Urinary bladder (tissue), 4 donors: Measurements from ENCODE around the gene ITFG1. TPM values are rescaled to one million over a fixed set of nuclear protein-coding genes. Genes with fewer than 3 reads are reported as not detected.
"Not testable (repeated sequence)": the region's sequence is repeated elsewhere in the genome, so short reads cannot be mapped to it uniquely, and the experiment has no call there.

Experiments used
- DNase-seq: peaks from one replicate; pipeline ENCODE4 v3.0.0-alpha.2; 2015; ENCODE audit errors: extremely low spot score
- H3K27ac ChIP-seq: one replicate; pipeline ENCODE4 v1.5.1; 2013; ENCODE audit warnings: low read depth, mild to moderate bottlenecking, moderate library complexity
- H3K36me3 ChIP-seq: one replicate; pipeline ENCODE4 v1.6.1; 2013; ENCODE audit warnings: mild to moderate bottlenecking, moderate library complexity; ENCODE audit not compliant: insufficient read depth
- H3K4me1 ChIP-seq: one replicate; pipeline ENCODE4 v1.6.1; 2013; ENCODE audit warnings: mild to moderate bottlenecking, moderate library complexity; ENCODE audit not compliant: insufficient read depth
- H3K4me3 ChIP-seq: one replicate; pipeline ENCODE4 v1.5.1; 2013; ENCODE audit warnings: low read depth, low read length
- WGBS: extraction: QIAGEN DNeasy Blood & Tissue Kit; methylation state at CpG from one replicate; pipeline ENCODE4 v1.1.7; 2013; 5-methylcytosine and 5-hydroxymethylcytosine counted together
- polyA plus RNA-seq: library from polyadenylated mRNA; stranded (reverse); fragments of 200-250 nt; gene quantifications from one replicate; pipeline ENCODE4 v1.2.3, GENCODE V29; 2013
- total RNA-seq: library from RNA; depleted of rRNA; stranded (reverse); fragments of >200 nt; gene quantifications from one replicate; pipeline ENCODE4 v1.2.3, GENCODE V29; 2014
- donor health status: healthy with polysubstance abuse.
- donor health status: healthy.

Gene ITFG1
- total and polyA plus RNA-seq, 2 donors: 44.9 to 125 TPM

- H3K4me3 ChIP-seq, H3K27ac ChIP-seq, DNase-seq, H3K36me3 ChIP-seq, H3K4me1 ChIP-seq: not testable (repeated sequence)
- WGBS: 89% methylated on average over 4 of the region's 4 CpGs
Measured at GRCh38 chr16:47203433-47203832, 257.4 kb downstream of the ITFG1 start.

- 84% methylated on average over 2 of the region's 2 CpGs for WGBS
- DNase-seq: no peak
- no peaks in the 10 kb centered on the region for H3K4me1 ChIP-seq
- H3K27ac ChIP-seq: no peak overlapping the region
- no peaks in the 10 kb centered on the region for H3K36me3 ChIP-seq
- H3K4me3 ChIP-seq: no peak overlapping the region
Measured at GRCh38 chr16:47198180-47198575, 262.7 kb downstream of the ITFG1 start.

DNA sequence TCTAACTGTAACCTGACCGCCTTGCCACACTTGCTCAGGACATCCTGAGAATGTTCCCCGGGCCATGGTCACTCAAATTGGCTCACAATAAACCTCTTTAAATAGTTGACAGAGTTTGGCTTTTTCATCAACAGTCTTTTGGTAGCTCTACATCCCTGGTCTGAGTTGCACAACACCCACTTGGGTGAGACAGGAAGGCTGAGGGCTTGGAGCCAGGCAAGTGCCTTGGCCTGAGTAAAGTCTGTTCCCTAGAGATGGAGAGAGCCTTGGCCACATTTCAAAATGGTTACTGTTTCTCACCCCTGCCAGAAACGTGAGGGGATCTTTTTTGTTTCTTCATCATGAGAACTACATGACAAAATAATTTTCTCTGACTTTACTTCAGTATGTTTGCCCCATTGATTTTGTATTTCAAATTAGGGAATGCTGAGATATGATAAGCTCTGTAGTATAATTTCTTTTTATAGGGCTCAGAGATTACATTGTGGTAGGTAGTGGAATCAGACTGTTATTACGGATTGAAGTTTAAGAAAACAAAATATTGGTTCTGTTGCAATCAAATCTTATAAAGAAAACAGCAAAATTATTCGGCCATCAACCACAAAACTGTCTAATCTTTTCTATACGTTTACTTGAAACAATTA is 263.2 kb downstream of the ITFG1 start:
- no peak overlapping the region for H3K4me3 ChIP-seq
- no peak for DNase-seq
- no peaks in the 10 kb centered on the region for H3K4me1 ChIP-seq
- whole genome bisulfite sequencing: 70% methylated on average over 6 of the region's 6 CpGs
- no peak overlapping the region for H3K27ac ChIP-seq
- no peaks in the 10 kb centered on the region for H3K36me3 ChIP-seq

DNA sequence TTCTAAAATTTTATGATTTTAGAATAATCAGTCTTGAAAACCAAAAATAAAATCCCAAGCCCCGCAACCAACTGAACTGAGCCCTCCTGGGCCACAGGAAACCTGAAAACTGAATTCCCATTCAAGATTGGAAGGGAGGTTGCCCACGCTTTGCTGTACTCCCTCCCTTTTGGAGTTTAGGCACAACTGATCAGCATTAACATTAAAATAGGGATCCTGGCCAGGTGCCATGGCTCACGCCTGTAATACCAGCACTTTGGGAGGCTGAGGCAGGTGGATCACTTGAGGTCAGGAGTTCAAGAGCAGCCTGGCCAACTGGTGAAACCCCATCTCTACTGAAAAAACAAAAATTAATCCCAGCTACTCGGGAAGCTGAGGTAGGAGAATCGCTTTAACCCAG is 264.4 kb downstream of the ITFG1 start:
- Histone ChIP-seq H3K36me3 (no peaks in the 10 kb centered on the region), H3K4me1 (no peaks in the 10 kb centered on the region), H3K4me3 (no peak overlapping the region), H3K27ac (no peak overlapping the region)
- no peak for DNase-seq
- WGBS: 91% methylated on average over 5 of the region's 5 CpGs

- WGBS: 87% methylated on average over 3 of the region's 3 CpGs
- DNase-seq: no peak
- no peaks in the 10 kb centered on the region for H3K4me1 ChIP-seq
- H3K36me3 ChIP-seq: no peaks in the 10 kb centered on the region
- no peak overlapping the region for H3K27ac ChIP-seq
- no peak overlapping the region for H3K4me3 ChIP-seq
Measured at GRCh38 chr16:47182318-47182717, 278.5 kb downstream of the ITFG1 start.

GRCh38 chr16:47181066-47181465 is 279.8 kb downstream of the ITFG1 start:
- WGBS: 97% methylated on average over 30 of the region's 31 CpGs
- not testable (repeated sequence) for H3K4me1 ChIP-seq, H3K4me3 ChIP-seq

DNA sequence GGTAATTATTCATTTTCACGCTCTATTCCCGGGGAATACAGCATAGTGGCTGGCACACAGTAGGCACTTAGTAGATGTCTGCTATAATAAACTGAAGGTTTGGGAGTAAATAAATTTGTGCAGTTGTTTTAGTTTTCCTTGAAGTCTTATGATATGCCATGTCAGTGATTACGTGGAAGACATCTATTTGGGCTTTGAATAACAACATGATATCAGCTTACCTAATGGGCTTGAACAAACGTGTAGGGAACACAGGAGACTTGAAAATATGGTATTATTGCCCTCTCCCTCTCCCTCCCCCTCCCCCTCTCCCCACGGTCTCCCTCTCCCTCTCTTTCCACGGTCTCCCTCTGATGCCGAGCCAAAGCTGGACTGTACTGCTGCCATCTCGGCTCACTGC is 280.8 kb downstream of the ITFG1 start:
- H3K36me3 ChIP-seq: no peaks in the 10 kb centered on the region
- H3K27ac ChIP-seq: no peak overlapping the region
- no peak overlapping the region for H3K4me3 ChIP-seq
- 92% methylated on average over 8 of the region's 8 CpGs for WGBS
- H3K4me1 ChIP-seq: no peaks in the 10 kb centered on the region
- no peak for DNase-seq

More at GRCh38 chr16:47181066-47181465, 279.8 kb downstream of the ITFG1 start:
- H3K36me3 ChIP-seq, H3K27ac ChIP-seq, DNase-seq: not testable (repeated sequence)

DNA sequence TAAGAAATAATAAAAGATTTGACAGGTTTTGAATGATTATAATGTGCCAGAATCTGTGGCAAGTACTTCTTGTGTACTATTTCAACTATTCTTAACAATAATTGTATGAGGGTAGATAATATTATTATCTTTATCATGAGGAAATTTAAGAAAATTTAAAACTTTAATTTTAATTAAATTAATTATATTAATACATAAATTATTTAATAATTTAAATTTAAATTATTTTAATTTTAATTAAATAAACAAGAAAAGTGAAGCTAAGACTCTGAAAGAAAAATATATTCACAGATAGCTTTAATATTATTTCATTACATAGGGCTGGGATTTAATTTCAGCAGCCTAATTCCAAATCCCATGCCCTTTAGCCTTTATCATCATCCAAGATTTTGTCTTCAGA is 285.7 kb downstream of the ITFG1 start:
- H3K36me3 ChIP-seq: no peaks in the 10 kb centered on the region
- H3K4me3 ChIP-seq: no peak overlapping the region
- no peaks in the 10 kb centered on the region for H3K4me1 ChIP-seq
- H3K27ac ChIP-seq: no peak overlapping the region
- DNase-seq: no peak

DNA sequence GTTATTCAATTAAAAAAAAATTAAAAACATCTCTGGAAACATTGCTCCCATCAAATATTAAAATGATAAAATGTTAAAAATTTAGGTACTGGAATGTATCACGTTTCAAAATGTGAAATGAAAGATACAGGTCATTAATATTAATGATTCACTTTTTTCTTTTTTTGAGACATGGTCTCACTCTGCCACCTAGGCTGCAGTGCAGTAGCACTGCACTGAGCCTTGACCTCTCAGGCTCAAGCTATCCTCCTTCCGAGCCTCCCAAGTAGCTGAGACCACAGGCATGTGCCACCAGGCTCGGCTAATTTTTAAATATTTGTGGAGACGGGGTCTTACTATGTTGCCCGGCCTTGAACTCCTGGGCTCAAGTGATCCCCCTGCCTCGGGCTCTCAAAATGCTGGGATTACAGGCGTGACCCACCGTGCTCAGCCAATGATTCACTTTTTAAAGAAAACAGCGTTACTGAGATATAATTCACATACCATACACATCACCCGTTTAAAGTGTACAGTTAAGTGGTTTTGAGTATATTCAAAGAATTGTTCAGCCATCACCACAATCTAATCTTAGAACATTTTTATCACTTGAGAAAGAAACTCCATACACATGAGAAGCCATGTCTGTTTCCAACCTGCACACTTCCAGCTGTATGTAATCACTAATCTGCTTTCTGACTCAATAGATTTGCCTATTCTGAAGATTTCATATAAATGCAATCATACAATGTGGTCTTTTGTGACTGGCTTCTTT is 298.0 kb downstream of the ITFG1 start:
- Histone ChIP-seq H3K27ac (no peak overlapping the region), H3K36me3 (no peaks in the 10 kb centered on the region), H3K4me1 (no peaks in the 10 kb centered on the region), H3K4me3 (no peak overlapping the region)
- no peak for DNase-seq
- WGBS: 91% methylated on average over 10 of the region's 10 CpGs

DNA sequence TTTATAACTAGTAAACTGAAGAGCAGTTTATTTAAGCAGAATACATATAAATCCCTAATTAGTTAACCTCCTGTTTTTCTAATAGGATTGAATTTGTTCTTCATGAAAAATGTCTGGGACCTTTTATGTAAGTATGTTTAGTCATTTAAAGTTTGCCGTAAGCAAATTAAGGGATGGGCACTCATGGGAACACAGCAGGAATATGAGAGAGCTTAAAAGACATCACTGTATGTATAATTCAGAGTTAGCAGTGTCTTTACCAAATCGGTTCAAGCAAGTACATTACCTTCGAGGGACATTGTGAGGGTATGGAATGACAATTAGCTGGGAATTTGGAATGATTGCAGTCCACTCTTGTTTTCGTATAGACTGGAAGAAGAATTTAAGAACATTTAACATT is 299.4 kb downstream of the ITFG1 start:
- DNase-seq: no peak
- Histone ChIP-seq H3K4me3 (no peak overlapping the region), H3K36me3 (no peaks in the 10 kb centered on the region), H3K4me1 (no peaks in the 10 kb centered on the region), H3K27ac (no peak overlapping the region)
- WGBS: 94% methylated on average over 4 of the region's 4 CpGs

DNA sequence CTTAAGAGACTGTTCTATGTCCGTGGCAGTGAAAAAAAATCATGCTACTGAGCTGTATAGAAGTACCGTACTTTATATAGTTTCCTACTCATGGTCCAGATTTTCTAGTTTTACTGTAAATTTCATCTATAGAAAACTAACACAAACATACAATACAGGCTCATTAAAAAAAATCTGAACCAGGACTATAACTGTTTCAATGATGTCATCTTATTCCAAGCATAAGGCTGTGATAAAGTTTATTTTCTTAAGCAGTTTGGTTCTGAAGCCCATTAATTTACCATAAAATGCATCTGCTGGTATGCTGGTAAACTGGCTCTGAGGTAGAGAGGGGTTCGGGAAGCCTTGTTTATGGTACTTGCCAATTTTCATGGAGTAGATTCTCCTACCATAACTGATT is 300.4 kb downstream of the ITFG1 start:
- Histone ChIP-seq H3K4me1 (no peaks in the 10 kb centered on the region), H3K27ac (no peak overlapping the region), H3K4me3 (no peak overlapping the region), H3K36me3 (no peaks in the 10 kb centered on the region)
- no peak for DNase-seq
- 91% methylated on average over 3 of the region's 3 CpGs for WGBS

DNA sequence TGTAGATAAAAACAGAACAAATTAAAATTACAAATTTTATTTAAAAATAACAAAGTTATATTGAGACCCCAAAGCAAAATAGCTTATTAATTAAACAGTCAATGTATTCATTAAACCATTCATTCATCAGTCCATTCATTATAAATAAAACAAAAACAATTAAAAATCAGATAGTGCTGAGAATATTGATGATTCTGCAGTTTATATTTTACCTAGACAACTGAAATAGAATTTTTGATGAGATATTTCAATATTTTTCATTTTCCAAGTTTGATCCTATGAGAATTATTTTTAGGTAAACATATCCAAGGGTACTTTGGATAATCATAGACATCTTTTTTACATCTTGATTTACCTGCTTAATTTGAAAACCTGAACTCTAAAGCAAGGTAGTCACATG is 301.9 kb downstream of the ITFG1 start:
- DNase-seq: no peak
- Histone ChIP-seq H3K4me3 (no peak overlapping the region), H3K27ac (no peak overlapping the region), H3K4me1 (no peaks in the 10 kb centered on the region), H3K36me3 (no peaks in the 10 kb centered on the region)

DNA sequence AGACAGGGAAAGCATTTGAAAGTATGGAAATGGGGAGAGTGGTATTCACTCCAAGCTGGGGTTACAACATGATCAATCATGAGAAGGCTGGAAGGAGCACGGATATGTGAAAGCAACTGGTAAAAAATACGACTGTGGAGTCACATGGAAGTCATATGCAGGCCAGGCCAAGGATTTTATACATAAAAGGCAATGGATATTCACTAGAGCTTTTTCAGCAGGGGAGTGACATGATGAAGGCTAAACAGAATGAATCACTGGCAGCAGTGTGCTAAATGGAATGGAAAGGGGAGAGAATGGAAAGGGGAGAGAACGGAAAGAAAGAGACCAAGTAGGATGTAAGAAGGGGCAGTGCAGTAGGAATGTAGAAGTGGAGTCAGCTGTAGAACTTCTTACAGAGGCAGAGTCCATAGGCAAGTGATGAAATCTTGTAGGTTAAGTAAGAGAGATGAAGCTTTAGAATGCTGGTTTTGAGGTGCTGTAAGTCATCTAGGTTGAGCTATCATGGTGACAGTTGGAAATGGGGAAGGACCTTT is 304.1 kb downstream of the ITFG1 start:
- Histone ChIP-seq H3K36me3 (peaks cover 1% of the 10 kb centered on the region), H3K27ac (no peak overlapping the region), H3K4me3 (no peak overlapping the region), H3K4me1 (no peaks in the 10 kb centered on the region)
- 94% methylated on average over 3 of the region's 3 CpGs for WGBS
- no peak for DNase-seq

GRCh38 chr16:47152501-47152900 is 308.4 kb downstream of the ITFG1 start:
- not testable (repeated sequence) for DNase-seq, H3K36me3 ChIP-seq, H3K4me1 ChIP-seq, H3K4me3 ChIP-seq, H3K27ac ChIP-seq
- 99% methylated on average over 9 of the region's 9 CpGs for WGBS
